GM19452 (cell line): ENCODE data around the gene BCL2.

ENCODE experiments used
- ATAC-seq: cut with Tn5 transposase; IDR thresholded peaks from one replicate; pipeline ENCODE4 v1.9.1; 2021; ENCODE audit not compliant: unreplicated experiment

The BCL2 gene

DNA sequence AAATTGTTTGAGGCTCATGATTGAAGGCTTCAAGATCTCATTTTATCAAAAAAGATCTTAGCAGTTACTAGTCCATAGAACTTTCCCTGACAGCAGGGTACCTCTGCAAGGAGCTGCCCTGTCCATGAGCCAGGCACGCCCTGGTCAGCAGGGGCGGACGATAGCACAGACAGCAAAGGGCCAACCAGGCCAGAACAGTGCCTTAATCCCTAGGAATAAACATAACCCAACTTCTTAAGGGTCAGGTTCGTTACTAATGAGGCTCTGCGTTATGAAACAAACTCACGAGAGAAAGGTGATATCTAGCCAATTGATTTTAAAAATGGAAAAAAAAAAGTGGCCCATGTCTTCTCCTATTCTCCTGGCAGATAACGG, 59.2 kb downstream of the BCL2 start:
- ATAC-seq: no peak

DNA sequence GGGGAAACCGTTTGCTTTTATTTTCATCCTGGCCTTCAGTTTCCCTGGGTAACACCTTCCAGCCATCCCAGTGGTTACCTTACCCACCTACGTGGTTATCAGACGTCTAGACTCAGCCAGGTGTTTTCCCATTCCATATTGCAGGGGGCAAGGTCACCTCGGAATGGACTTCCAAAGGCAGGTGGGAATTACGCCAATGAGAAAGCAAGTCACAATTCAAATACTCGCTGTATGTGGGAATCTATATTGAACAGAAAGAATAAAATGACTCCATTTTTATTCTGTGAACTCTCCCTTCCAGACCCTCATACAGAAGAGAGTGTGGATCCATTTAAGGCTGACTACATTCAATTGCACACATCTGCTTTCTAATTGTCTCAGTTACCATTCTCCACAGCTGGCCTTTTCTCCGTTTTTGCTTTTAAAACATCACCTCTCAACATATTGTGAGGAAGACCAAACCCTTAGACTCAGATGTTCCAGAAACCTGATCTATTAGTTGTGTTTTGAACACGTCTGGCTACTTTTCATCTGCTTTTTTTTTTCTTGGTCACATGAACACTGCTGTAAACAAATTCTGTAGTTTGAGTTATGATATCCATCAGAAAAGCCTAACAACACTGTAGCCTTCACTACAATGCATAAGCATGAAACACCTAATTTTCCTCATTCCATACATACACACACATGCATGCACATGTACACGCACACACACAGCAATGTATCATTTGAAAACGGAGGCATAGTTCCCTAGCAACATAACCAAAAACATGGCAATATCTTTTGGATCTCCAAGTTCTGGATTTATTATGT, 59.8 kb downstream of the BCL2 start:
- no peak for ATAC-seq

DNA sequence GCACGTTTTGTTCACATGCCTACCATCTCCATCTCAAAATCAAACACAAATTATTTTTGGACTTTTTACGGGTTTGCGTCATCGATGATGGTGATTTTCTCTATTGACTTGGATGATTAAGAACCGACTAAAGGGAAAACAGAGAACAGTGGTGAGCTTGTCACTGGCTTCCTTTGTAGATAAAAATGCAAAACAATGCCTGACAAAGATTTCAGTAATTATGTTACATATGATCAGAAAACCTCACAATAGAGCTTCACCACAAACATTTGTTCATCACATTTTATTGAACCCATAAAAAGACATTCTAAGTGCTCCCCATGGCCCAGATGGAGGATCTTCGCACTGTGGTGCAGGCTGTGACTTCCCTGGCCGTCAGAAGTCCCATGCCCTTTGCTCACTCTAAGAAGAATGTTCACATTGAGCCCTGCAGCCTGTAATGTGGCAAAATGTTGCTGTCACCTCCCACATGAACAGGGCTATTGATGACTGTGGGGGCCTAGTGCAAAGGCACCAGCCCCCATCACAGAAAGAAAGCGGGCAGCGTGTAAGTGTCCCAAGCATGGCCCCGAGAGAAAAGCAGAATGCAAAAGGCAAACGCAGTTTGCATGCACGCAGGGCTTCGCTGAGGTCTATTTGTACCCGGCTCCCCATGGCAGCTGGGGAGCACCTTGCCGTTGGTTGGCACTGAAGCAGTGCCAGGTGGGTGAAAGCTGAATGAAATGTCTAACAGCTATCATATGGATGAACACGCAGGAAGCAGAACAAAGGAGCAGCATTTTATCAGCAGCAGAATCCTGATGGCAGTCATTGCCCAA, 60.6 kb downstream of the BCL2 start:
- no peak for ATAC-seq

DNA sequence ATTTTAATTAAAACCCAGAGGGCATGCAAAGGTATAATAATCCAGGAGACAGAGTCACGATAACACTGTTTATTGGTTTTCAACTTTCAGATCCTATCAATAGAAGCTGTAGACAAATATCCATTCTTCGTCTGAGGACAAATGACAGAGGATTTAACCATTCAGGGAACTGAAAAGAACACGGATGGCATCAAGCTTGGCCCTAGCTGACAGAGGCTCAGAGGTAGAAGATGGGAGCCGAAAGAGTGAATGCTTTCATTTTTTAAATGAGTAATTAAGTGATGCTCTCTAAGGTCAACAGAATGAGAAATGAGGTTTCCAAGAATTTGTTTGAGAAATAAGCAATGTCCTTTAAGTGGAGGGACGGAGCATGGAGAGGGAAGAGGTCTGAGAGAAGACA, 62.1 kb downstream of the BCL2 start:
- ATAC-seq: no peak

DNA sequence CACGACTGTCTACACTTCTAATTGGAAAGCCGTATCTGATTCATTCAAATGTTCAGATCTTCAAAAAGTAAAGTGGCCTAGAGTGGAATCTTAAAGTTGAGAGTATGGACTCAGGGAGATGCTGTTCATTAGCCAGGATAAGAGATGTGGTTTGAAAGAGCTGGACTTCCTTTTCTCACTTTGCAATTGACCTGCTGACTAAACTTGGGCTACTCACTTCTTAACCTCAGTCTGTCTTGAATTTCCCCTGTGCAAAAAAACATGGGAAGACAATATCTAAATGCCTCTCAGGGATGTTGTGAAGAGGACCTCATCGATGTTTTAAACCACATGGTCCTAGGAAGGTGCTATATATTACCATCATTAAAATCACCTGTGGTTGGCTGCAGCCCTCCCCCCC, 64.1 kb downstream of the BCL2 start:
- ATAC-seq: no peak

DNA sequence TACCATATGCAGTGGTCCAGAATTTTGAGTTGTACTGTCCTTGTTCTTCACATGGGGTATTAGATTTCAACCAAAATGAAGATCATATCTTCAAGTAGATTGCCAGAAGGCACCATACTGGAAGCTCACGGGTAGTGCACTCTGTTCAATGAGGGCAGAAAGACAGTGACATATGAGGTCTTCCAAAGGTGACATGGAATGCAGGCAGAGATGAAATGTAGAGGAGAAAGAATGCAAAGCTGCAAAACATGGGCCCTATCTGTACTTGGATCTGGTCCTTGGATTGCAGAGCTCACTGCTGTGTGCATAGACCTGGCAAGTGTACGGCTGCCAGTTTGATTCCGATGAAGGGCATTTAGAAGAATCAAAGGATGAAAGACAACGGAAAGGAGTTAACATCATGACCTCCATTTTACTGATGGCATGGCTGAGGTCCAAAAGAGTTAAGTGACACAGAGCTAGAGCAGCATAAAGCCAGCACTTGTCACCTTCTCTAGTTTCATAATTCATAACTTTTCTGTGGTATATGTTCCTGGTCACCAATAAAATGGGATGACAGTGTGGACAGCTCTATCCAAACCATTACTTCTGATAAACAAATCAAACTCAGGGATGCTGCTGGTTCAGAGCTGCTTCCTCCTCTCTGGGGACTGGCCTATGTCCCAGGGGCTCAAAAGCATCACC, 64.7 kb downstream of the BCL2 start:
- no peak for ATAC-seq

DNA sequence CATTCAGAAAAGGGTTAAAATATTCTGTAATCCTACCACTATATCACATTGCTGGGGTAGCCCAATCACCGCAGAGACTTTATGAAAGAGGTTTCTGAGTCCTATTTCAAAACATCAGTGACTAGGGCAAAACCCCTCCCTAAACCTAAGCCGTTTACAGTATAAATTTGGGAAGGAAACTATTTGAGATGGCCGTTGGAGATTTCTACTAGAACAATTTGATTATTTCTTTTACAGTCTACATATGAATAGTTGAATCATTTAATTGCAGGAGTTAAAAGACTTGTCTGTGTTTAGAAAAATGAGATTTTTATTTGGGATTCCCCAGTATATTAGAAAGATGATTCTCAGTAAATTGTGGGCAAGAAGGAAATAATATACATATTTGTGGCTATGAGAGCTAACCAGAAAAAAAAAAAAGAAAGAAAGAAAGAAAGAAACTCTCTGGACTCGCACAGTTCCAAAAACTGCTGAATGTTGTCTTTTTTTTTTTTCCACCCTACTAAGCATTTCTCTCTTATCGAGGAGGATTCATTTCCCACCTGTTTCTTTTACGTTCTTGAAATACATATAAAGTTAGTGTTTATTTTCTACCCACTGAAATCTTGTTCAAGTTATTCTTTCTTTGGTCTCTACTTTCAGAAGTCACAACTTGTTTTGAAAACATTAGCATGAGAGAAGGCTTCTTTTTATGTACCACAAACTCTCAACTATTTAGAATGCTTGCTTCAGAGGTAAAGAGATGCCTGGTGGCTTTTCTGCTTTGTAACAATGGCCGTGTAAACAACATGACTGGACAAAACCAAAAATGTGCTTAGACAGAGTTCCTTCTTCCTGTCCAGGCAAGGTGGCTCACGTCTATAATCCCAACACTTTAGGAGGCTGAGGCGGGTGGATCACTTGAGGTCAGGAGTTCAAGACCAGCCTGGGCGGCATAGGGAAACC, 65.9 kb downstream of the BCL2 start:
- ATAC-seq: no peak

DNA sequence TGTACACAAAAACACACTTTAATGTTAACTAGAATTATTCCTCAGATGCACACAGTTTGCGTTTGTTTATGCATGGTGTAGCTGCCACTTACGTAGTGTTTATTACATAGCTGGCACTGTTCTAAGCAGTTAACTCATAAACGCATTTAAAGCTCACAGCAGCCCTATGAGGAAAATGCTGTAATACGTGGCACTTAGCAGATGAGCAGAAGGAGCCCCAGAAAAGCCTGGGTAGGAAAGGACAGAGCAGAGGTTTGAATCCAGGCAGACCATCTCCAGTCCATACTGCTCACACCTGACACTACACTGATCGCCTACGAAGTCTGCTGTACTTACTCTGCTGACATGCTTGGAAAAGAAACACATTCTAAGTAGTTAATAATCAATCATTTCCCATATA, 66.6 kb downstream of the BCL2 start:
- ATAC-seq: no peak

DNA sequence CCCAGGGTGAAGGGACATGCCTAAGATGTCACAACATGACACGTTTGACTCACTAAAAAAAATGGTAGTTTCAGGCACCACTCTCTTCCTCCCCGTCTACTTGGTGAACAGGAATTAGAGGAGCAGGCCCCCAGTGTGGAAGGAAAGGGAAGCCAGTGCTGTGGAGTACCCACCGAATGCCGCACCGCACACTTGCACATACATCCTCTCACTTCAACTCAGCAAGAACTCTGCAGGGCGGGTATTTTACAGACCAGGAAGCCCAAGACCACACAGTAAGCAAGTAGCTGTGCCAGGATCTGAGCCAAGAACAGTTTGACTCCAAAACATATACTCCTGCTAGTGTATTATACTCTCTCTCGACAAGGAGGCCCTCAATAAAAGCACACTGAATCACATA, 69.8 kb downstream of the BCL2 start:
- no peak for ATAC-seq

DNA sequence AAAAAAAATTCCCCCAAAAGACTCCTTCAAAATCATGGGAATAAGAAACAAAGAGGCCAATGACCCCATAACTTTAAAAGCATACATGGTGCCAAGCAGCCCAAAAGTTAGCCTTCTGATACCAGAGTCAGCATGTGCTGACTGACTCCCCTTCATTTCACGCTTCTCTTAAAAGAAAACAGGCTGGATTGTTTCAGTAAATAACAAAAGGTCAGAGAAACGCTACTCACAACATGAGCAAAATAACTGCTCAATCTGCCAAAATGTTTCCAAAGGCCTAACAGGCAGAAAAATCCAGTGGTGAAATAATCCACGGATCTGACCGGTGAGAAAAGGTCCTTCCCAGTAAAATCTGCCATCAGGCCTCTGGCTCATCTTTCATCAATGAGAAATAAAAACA, 71.6 kb downstream of the BCL2 start:
- no peak for ATAC-seq

DNA sequence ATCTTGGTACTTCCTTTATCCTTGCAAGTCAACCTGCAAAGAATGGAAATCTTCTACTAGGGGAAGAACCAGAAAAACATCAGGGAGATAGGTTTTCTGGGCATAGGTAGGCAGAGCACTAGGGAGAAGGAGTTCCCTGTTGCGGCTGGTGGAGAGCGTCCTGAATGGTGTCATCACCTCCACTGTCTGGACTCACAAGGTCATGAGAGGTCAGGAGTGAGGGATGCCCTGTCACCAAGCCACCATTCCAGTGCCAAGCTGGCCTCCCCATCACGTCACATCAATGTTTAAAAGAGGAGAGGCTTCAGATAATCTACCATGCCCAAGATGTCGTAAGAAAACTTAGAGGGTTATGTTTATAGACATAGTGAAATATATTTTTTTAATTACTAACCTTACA, 72.1 kb downstream of the BCL2 start:
- ATAC-seq: no peak

DNA sequence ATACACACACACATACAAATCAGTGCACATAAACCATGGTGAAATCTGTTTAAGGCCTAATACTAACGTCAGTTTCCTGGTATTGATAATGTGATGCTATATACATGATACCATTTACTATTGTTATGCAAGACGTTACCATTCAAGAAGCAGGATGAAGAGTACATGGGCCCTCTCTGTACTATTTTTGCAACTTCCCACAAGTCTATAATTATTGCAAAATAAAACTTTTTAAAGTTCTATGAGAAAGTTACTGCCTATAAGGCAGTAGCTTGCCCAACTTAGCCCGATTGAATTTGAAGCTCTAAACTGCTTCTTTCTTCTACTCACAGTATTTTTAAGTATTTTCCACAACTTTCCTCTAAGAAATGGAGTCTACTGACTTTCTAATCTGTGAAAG, 74.0 kb downstream of the BCL2 start:
- no peak for ATAC-seq

DNA sequence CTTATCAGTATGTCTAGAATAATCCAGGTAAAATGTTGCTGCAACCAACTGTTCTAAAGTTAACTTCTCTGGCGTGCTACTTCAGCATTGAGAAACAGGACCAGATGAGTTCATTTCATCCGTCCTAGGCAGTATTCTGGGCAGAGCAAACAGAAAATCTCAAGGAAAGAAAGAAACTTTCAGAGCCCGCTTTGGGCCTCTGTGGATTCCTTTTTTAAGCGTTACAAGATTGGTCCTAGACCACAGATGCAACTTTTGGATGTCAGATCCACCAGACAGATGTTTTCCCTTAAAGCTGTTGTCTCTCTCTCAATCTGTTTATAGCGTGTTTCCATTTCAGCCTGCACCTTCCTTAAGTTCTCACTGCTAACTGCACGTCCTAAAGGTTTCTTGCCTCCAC, 75.0 kb downstream of the BCL2 start:
- ATAC-seq: no peak

DNA sequence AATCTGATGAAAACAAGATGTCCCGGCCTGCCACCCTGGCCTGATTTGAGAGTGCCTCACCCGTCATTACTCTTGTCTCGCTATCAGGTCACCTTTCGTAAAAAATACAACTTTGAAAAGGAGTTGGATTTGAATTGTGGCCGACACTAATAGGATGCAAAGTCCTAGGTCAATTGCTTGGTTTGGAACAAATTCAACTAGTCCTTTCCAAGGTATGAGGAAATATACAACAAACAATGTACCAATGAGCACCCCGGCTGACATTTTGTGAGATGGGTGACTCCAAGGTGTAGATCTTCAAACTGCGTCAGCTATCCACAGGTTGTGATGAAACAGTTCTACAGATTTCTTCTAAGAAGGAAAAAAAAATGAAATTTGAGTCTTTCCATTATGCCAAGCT, 77.8 kb downstream of the BCL2 start:
- ATAC-seq: no peak

DNA sequence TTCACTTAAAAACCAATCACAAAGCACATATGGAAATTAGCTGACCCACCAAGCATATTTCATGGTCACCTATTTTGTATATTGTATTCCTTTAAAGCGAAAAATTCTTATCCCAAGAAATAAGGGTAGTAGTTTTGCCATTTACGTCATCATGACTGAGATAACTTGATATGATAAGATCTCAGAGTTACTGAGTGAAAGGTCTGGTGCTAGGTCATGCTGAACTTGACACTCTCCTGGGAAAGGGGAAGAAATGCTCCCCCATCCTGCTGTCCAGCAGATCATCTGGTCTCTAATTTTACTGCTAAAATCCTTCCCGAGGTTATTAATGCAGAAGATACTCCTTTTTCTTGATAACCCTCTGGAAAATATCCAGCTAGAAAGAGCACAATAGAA, 78.3 kb downstream of the BCL2 start:
- ATAC-seq: no peak

DNA sequence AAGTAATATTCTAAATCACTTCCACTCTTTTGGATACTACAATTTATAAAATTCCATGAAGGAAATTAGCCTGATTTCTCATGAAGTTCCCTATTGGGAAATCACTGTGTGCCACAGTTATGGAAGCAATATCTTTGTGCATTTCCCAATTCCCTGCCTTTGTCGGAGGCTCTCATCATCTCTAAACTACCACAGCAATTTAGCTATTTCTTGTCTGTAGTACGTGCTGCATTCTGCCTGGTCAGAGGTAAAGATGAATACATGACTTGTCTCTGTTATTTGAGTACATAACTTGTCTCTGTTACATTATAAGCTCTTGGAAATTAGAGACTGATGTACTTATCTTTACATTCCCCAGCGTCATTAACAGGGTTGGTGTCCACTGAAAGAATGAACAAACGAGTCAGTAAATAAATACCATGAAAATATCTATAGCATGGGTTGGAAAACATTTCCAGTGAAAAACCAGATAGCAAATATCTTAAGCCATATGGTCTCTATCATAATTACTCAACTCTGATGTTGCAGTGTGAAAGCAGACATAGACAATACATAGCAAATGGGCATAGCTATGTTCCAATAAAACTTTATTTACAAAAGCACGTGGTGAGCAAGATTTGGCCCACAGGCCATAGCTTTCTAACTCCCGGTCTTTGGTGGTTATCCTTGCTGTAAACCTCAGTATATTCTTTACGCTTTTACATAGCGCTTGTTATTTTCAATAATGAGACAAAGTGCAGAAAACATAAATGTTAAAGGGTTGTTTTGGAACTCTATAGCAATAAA, 78.8 kb downstream of the BCL2 start:
- no peak for ATAC-seq

DNA sequence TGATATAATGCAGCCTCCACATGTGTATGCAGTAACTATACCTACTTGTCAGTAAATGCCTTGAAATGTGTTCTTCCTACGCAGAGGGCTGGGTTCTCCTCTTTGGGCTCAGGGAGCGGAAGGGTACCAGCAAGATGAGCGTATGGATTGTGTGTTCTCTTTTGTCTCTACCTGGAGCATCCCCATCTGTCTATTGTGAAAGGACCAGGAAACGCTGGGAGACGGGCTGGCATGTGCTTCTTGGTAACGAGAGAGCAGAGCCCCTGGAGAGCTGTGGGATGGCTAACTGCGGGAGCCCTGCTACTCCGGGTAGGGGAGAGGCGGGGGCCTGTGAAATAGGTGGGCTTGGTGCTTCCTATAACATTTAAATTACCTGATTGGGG, 80.9 kb downstream of the BCL2 start:
- no peak for ATAC-seq

DNA sequence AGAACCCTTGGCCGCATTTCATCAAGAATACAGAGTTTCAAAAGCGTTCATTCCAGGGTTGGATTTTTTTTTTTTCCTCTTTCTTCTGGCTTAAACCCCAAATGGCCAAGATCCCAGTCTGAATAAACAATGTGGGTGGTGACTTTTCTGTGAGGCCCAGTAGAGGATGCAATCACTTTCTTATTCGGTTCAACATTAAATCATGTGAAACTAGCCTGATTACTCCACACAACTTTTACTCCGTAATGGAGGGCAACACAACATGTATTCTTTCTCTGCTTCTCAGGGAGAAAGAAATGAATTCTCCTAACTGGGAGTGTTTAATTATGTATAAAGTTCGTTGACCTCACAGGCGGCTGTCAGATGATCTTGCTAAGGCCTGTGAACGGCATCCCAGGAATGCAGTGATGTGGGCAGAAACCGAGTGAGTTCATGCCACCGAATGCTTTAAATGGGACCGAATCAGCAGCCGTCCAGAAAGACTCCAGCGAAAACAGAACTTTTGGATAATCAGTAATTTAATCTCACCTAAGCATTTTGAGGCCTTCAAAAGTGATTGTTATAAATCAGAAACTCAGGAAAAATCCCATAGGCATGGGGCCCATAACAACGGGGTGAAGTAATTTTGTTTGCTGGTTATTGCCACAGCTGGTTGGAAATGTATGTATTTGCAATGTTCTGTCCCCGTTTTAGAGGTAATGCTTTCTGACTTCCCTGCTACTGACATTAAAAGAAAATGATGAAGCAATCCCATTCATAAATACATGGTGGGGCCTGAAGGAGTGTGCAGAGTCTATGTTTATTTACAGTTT, 81.5 kb downstream of the BCL2 start:
- ATAC-seq: no peak
